GM10266 (cell line): ENCODE measurements around the gene APOC3.

Source experiments
- DNase-seq: peaks from one replicate; pipeline ENCODE4 v3.0.0; 2012; ENCODE audit errors: extremely low spot score
- CTCF ChIP-seq: IDR thresholded peaks from 2 replicates; pipeline ENCODE4 v1.5.1; 2012; ENCODE audit warnings: mild to moderate bottlenecking, low read depth; ENCODE audit not compliant: control insufficient read depth, insufficient read depth; ENCODE audit errors: missing control alignments

Gene APOC3

GRCh38 chr11:116788975-116789374 is 40.7 kb upstream of the APOC3 start:
- TF ChIP-seq CTCF = no peak
- DNase-seq = no peak

GRCh38 chr11:116790167-116791001 is 39.3 kb upstream of the APOC3 start:
- no peak for TF ChIP-seq CTCF
- no peak for DNase-seq

GRCh38 chr11:116791002-116791812 is 38.5 kb upstream of the APOC3 start:
- TF ChIP-seq CTCF = peak; percentile 92
- DNase-seq = peak; percentile 88

- no peak for TF ChIP-seq CTCF
Measured at GRCh38 chr11:116791813-116792143, 37.9 kb upstream of the APOC3 start, which contains the start of gene APOA5. APOA5 (minus strand) TSS chr11:116791879; CDS start chr11:116791860, 19 bp downstream.

GRCh38 chr11:116792144-116792868 is 37.4 kb upstream of the APOC3 start:
- no peak for TF ChIP-seq CTCF
- no peak for DNase-seq

More at GRCh38 chr11:116791813-116792143, 37.9 kb upstream of the APOC3 start, which contains the start of gene APOA5:
- no peak for DNase-seq

GRCh38 chr11:116792869-116793771 is 36.6 kb upstream of the APOC3 start:
- no peak for TF ChIP-seq CTCF

More at GRCh38 chr11:116792869-116793771, 36.6 kb upstream of the APOC3 start:
- no peak for DNase-seq
